Measurements from ENCODE around the gene EPAS1.

DNA sequence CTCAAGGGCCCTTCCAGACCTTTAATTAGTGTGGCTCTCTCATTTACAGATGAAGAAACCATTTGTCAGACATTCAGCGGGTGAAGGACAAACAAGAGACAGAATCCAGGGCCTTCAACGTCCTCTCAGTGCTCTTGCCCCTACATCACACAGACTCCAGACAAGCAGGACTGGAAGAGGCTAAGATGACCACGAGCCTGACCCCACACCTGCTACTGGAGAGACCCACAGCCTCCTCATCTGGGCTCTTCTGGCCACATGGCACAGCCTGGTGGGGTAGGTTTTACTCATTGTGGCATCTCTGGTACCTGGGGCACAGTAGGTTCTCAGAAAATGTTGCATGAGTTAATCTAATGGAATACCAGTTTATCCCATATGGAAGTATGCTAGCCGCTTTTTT is 112.5 kb downstream of the EPAS1 start:
- TF ChIP-seq SMAD1 (CRISPR knock-in tag; IDR thresholded peaks at IDR 0.05; ENCODE audit: borderline replicate concordance, low read depth) (no peak), NR2C2 (CRISPR knock-in tag; IDR thresholded peaks at IDR 0.05; ENCODE audit: borderline replicate concordance) (no peak), ZSCAN20 (CRISPR knock-in tag; IDR thresholded peaks at IDR 0.05; ENCODE audit: borderline replicate concordance) (no peak), NR1H2 (CRISPR knock-in tag; IDR thresholded peaks at IDR 0.05; ENCODE audit: borderline replicate concordance, low read depth) (no peak), ZNF367 (CRISPR knock-in tag; IDR thresholded peaks at IDR 0.05; ENCODE audit: borderline replicate concordance) (no peak), FOXJ3 (CRISPR knock-in tag; IDR thresholded peaks at IDR 0.05; ENCODE audit: borderline replicate concordance) (no peak), CTCF (CRISPR knock-in tag; IDR thresholded peaks at IDR 0.05) (no peak), MYC (CRISPR knock-in tag; IDR thresholded peaks at IDR 0.05; ENCODE audit: borderline replicate concordance) (no peak), HNRNPL (IDR thresholded peaks at IDR 0.05; ENCODE audit: low read depth, low read length) (no peak), EZH2 (conservative IDR thresholded peaks at IDR 0.05; ENCODE audit: low read depth, low read length) (no peak)
